ENCODE results near the gene S100A7. TPM values are rescaled to one million over a fixed set of nuclear protein-coding genes. Genes with fewer than 3 reads are reported as not detected.
"Not testable (repeated sequence)": the region's sequence is repeated elsewhere in the genome, so short reads cannot be mapped to it uniquely, and the experiment has no call there.

Gene S100A7
- total and polyA plus RNA-seq, 12 donors: not detected

GRCh38 chr1:153466908-153467307 is 6.5 kb upstream of the S100A7 start:
- H3K36me3 ChIP-seq (replicated peaks in 1 of 2): no peaks in the 10 kb centered on the region
- no peaks in the 10 kb centered on the region for H3K4me1 ChIP-seq (replicated peaks in 1 of 2)
- TF ChIP-seq CTCF (IDR thresholded peaks at IDR 0.05) (no peak), POLR2A (IDR thresholded peaks at IDR 0.05) (no peak)
- no peak overlapping the region for H3K4me3 ChIP-seq
- WGBS, 4 donors: 63 to 67% (median 64%) methylated on average over 5 of the region's 5 CpGs
- no peak for DNase-seq
- no peak overlapping the region for H3K27ac ChIP-seq
- no peaks in the 10 kb centered on the region for H3K9me3 ChIP-seq (replicated peaks in 1 of 3)
- intact Hi-C loops (cut with DNase I): no loop called here
- no peaks in the 10 kb centered on the region for H3K27me3 ChIP-seq

GRCh38 chr1:153465811-153466636 is 5.6 kb upstream of the S100A7 start:
- peak; percentile 65 to 93 (median 80) for TF ChIP-seq CTCF (IDR thresholded peaks at IDR 0.05)
- no peak for TF ChIP-seq POLR2A (IDR thresholded peaks at IDR 0.05)
- Histone ChIP-seq H3K4me1 (replicated peaks in 1 of 2) (no peaks in the 10 kb centered on the region), H3K27ac (no peak overlapping the region), H3K27me3 (no peaks in the 10 kb centered on the region), H3K4me3 (no peak overlapping the region), H3K36me3 (replicated peaks in 1 of 2) (no peaks in the 10 kb centered on the region), H3K9me3 (replicated peaks in 1 of 3) (no peaks in the 10 kb centered on the region)
- 23 to 30% (median 26%) methylated on average over 18 to 23 of the region's 23 CpGs for WGBS, 4 donors
- peak; percentile 40 to 74 (median 62) for DNase-seq
- intact Hi-C loops (cut with DNase I): no loop called here

GRCh38 chr1:153462741-153463140 is 2.3 kb upstream of the S100A7 start:
- H3K36me3 ChIP-seq (replicated peaks in 1 of 2); H3K9me3 ChIP-seq (replicated peaks in 1 of 3); H3K27me3 ChIP-seq; H3K27ac ChIP-seq; H3K4me1 ChIP-seq (replicated peaks in 1 of 2); H3K4me3 ChIP-seq; DNase-seq; intact Hi-C loops (cut with DNase I): not testable (repeated sequence)

GRCh38 chr1:153459655-153460054 is 796 bp downstream of the S100A7 start:
- no peak overlapping the region for H3K4me3 ChIP-seq
- H3K36me3 ChIP-seq (replicated peaks in 1 of 2): no peaks in the 10 kb centered on the region
- no peaks in the 10 kb centered on the region for H3K27me3 ChIP-seq
- H3K9me3 ChIP-seq (replicated peaks in 1 of 3): no peaks in the 10 kb centered on the region
- H3K4me1 ChIP-seq (replicated peaks in 1 of 2): no peaks in the 10 kb centered on the region
- TF ChIP-seq CTCF (IDR thresholded peaks at IDR 0.05): no peak
- no peak for TF ChIP-seq POLR2A (IDR thresholded peaks at IDR 0.05)
- WGBS, 4 donors: 70 to 87% (median 83%) methylated on average over 1 to 2 of the region's 2 CpGs
- no peak overlapping the region for H3K27ac ChIP-seq
- intact Hi-C loops (cut with DNase I): loop anchor here in 1 of 2 donors (5.0 kb wide), 1 partner anchor 38 kb away; no protein-coding TSS in a partner anchor
- no peak for DNase-seq

GRCh38 chr1:153456396-153456795 is 4.1 kb downstream of the S100A7 start:
- Histone ChIP-seq H3K27ac (no peak overlapping the region), H3K4me3 (no peak overlapping the region), H3K36me3 (replicated peaks in 1 of 2) (no peaks in the 10 kb centered on the region), H3K4me1 (replicated peaks in 1 of 2) (no peaks in the 10 kb centered on the region), H3K27me3 (no peaks in the 10 kb centered on the region), H3K9me3 (replicated peaks in 1 of 3) (no peaks in the 10 kb centered on the region)
- intact Hi-C loops (cut with DNase I): loop anchor here in 1 of 2 donors (5.0 kb wide), 1 partner anchor 41 kb away; no protein-coding TSS in a partner anchor
- 30 to 73% (median 45%) methylated on average over 1 of the region's 1 CpG for WGBS, 4 donors
- TF ChIP-seq POLR2A (IDR thresholded peaks at IDR 0.05) (no peak), CTCF (IDR thresholded peaks at IDR 0.05) (no peak)
- no peak for DNase-seq

- intact Hi-C loops (cut with DNase I); H3K36me3 ChIP-seq (replicated peaks in 1 of 2): not testable (repeated sequence)
Measured at GRCh38 chr1:153448851-153449250, 11.6 kb downstream of the S100A7 start.

More at GRCh38 chr1:153448851-153449250, 11.6 kb downstream of the S100A7 start:
- not testable (repeated sequence) for H3K9me3 ChIP-seq (replicated peaks in 1 of 3); H3K4me1 ChIP-seq (replicated peaks in 1 of 2); H3K27me3 ChIP-seq; DNase-seq; H3K4me3 ChIP-seq; H3K27ac ChIP-seq
- WGBS, 4 donors: 80 to 85% (median 83%) methylated on average over 4 of the region's 4 CpGs
